ENCODE results near the gene PTPRT. TPM values are rescaled to one million over a fixed set of nuclear protein-coding genes. Genes with fewer than 3 reads are reported as not detected.

The PTPRT gene
- total RNA-seq, 4 donors from 2014 or later: 0.67 to 2.5 (median 1.0) TPM

- TF ChIP-seq CTCF (IDR thresholded peaks at IDR 0.05): no peak
- no peak for TF ChIP-seq POLR2A (IDR thresholded peaks at IDR 0.05)
- no peak overlapping the region for H3K4me3 ChIP-seq
Measured at GRCh38 chr20:42954951-42955350, 234.8 kb downstream of the PTPRT start.

GRCh38 chr20:42949950-42950349 is 239.8 kb downstream of the PTPRT start:
- DNase-seq: no peak
- no peak overlapping the region for H3K27ac ChIP-seq

More at GRCh38 chr20:42954951-42955350, 234.8 kb downstream of the PTPRT start:
- no peaks in the 10 kb centered on the region for H3K27me3 ChIP-seq
- H3K27ac ChIP-seq: no peak overlapping the region
- no peak for DNase-seq
- no peaks in the 10 kb centered on the region for H3K4me1 ChIP-seq
- no peaks in the 10 kb centered on the region for H3K36me3 ChIP-seq
- no peaks in the 10 kb centered on the region for H3K9me3 ChIP-seq

GRCh38 chr20:42945234-42945994 is 244.3 kb downstream of the PTPRT start:
- Histone ChIP-seq H3K36me3 (no peaks in the 10 kb centered on the region), H3K27me3 (no peaks in the 10 kb centered on the region), H3K27ac (no peak overlapping the region), H3K4me1 (no peaks in the 10 kb centered on the region), H3K9me3 (no peaks in the 10 kb centered on the region), H3K4me3 (no peak overlapping the region)
- no peak for DNase-seq
- no peak for TF ChIP-seq POLR2A (IDR thresholded peaks at IDR 0.05)
- TF ChIP-seq CTCF (IDR thresholded peaks at IDR 0.05): no peak

More at GRCh38 chr20:42949950-42950349, 239.8 kb downstream of the PTPRT start:
- Histone ChIP-seq H3K9me3 (no peaks in the 10 kb centered on the region), H3K4me3 (no peak overlapping the region), H3K36me3 (no peaks in the 10 kb centered on the region), H3K27me3 (no peaks in the 10 kb centered on the region), H3K4me1 (no peaks in the 10 kb centered on the region)
- TF ChIP-seq CTCF (IDR thresholded peaks at IDR 0.05) (no peak), POLR2A (IDR thresholded peaks at IDR 0.05) (no peak)

- Histone ChIP-seq H3K4me3 (no peak overlapping the region), H3K36me3 (no peaks in the 10 kb centered on the region), H3K4me1 (no peaks in the 10 kb centered on the region), H3K27me3 (no peaks in the 10 kb centered on the region), H3K27ac (no peak overlapping the region), H3K9me3 (no peaks in the 10 kb centered on the region)
- TF ChIP-seq POLR2A (IDR thresholded peaks at IDR 0.05) (no peak), CTCF (IDR thresholded peaks at IDR 0.05) (no peak)
- no peak for DNase-seq
Measured at GRCh38 chr20:42941629-42942028, 248.1 kb downstream of the PTPRT start.

GRCh38 chr20:42938441-42939205 is 251.1 kb downstream of the PTPRT start:
- no peak for DNase-seq
- Histone ChIP-seq H3K4me3 (no peak overlapping the region), H3K9me3 (no peaks in the 10 kb centered on the region), H3K27me3 (no peaks in the 10 kb centered on the region), H3K27ac (no peak overlapping the region), H3K36me3 (no peaks in the 10 kb centered on the region), H3K4me1 (no peaks in the 10 kb centered on the region)
- TF ChIP-seq CTCF (IDR thresholded peaks at IDR 0.05): no peak

Measured in Peyer's patch (tissue), 4 donors.